Activated naive CD8-positive, alpha-beta T cell treated with anti-CD3 and anti-CD28 coated beads, Interleukin-2, amount 10 ng/mL, durations not matched to agents 7 days and 5 days (primary cell): Measurements from ENCODE around the gene ARNT2. TPM values are rescaled to one million over a fixed set of nuclear protein-coding genes. Genes with fewer than 3 reads are reported as not detected.

Experiments used
- ATAC-seq: fragments of 150-1000 bp; cut with Tn5 transposase; one replicate; pipeline ENCODE4 v1.10.0; 2021; ENCODE audit warnings: low read depth, moderate library complexity
- POLR2A ChIA-PET: fragments of 350-600 bp; sonication (Branson Sonifier 250); formaldehyde crosslinking; loops from one replicate; lab custom pipeline; 2021; ENCODE audit warnings: antibody characterized with exemption; lab: Charles Lee
- DNase-seq: peaks from one replicate; pipeline ENCODE4 v3.0.0; 2021
- H3K27ac Mint-ChIP-seq: one replicate; pipeline ENCODE4 v1.8.0; 2022; ENCODE audit warnings: mild to moderate bottlenecking, mixed read lengths
- H3K27me3 Mint-ChIP-seq: one replicate; pipeline ENCODE4 v1.8.0; 2022; ENCODE audit warnings: mild to moderate bottlenecking, moderate library complexity, mixed read lengths
- H3K36me3 Mint-ChIP-seq: one replicate; pipeline ENCODE4 v1.8.0; 2021; ENCODE audit warnings: mild to moderate bottlenecking, mixed read lengths
- H3K4me1 Mint-ChIP-seq: one replicate; pipeline ENCODE4 v1.8.0; 2021; ENCODE audit warnings: mixed read lengths
- H3K4me3 Mint-ChIP-seq: one replicate; pipeline ENCODE4 v1.8.0; 2022; ENCODE audit warnings: mild to moderate bottlenecking, moderate library complexity, mixed read lengths
- H3K9me3 Mint-ChIP-seq: one replicate; pipeline ENCODE4 v1.8.0; 2021; ENCODE audit warnings: mixed read lengths
- total RNA-seq, 2 experiments: library from RNA; stranded (reverse); gene quantifications; one replicate each; pipeline ENCODE4 v1.2.3, GENCODE V29; 2021

The ARNT2 gene
- total RNA-seq, 2 experiments from 2014 or later = not detected

GRCh38 chr15:80440024-80440423 is 35.8 kb downstream of the ARNT2 start:
- no peak overlapping the region for H3K4me3 Mint-ChIP-seq
- no peaks in the 10 kb centered on the region for H3K4me1 Mint-ChIP-seq
- ATAC-seq = no peak
- no peaks in the 10 kb centered on the region for H3K9me3 Mint-ChIP-seq
- no peak for DNase-seq
- no peak overlapping the region for H3K27ac Mint-ChIP-seq
- peaks cover 5% of the 10 kb centered on the region for H3K27me3 Mint-ChIP-seq
- no peaks in the 10 kb centered on the region for H3K36me3 Mint-ChIP-seq
- POLR2A ChIA-PET = no interaction called here

DNA sequence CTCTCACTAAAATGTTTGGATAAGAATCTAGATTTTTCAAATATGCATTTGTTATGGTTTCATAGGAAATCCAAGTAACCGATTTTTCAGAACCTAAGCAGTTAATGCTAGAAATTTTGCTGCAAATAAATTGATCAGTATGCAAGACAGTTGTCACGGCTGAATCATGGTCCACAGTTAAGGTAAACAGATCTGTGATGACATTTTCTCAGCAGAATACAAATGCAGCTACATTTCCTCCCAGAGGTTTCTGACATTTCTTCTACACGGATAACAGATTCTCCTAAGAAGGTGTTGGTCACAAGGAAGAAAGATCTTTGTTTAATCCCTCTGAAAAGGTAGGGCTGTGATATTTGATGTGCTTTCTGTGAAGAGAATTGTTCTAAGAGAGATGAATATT is 36.9 kb downstream of the ARNT2 start:
- Mint-ChIP-seq H3K27ac (no peak overlapping the region), H3K9me3 (no peaks in the 10 kb centered on the region), H3K27me3 (peaks cover 5% of the 10 kb centered on the region), H3K4me3 (no peak overlapping the region), H3K4me1 (no peaks in the 10 kb centered on the region), H3K36me3 (no peaks in the 10 kb centered on the region)
- POLR2A ChIA-PET = no interaction called here
- ATAC-seq (no peak), DNase-seq (no peak)

DNA sequence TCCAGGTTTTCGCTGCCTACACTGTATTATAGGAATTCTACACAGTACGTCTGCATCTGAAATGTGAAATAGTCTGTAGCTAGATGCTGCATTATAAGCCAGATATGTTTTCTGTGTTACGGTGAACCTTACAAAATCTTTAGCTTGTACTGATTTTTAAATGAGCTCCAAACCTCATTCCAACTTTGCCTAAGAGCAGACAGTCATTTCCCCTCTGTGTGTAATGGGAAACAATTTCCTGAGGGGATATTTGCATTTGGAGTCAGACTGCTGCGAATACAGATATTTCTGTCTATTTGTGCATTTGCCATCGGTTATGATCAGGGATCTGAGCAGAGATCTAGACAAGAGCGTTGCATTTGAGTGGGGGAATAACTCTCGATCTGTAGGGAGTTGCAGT is 37.5 kb downstream of the ARNT2 start:
- POLR2A ChIA-PET = no interaction called here
- Mint-ChIP-seq H3K9me3 (no peaks in the 10 kb centered on the region), H3K27ac (no peak overlapping the region), H3K4me3 (no peak overlapping the region), H3K36me3 (no peaks in the 10 kb centered on the region), H3K27me3 (peaks cover 5% of the 10 kb centered on the region), H3K4me1 (no peaks in the 10 kb centered on the region)
- ATAC-seq (no peak), DNase-seq (no peak)

- POLR2A ChIA-PET = no interaction called here
- Mint-ChIP-seq H3K4me3 (no peak overlapping the region), H3K9me3 (no peaks in the 10 kb centered on the region), H3K27me3 (peaks cover 7% of the 10 kb centered on the region), H3K27ac (no peak overlapping the region), H3K36me3 (no peaks in the 10 kb centered on the region), H3K4me1 (no peaks in the 10 kb centered on the region)
- no peak for ATAC-seq
- DNase-seq = no peak
These were observed 38.7 kb downstream of the ARNT2 start for GRCh38 chr15:80442728-80443403.

GRCh38 chr15:80444680-80445251 is 40.6 kb downstream of the ARNT2 start:
- H3K27me3 Mint-ChIP-seq = peaks cover 7% of the 10 kb centered on the region
- POLR2A ChIA-PET = no interaction called here
- H3K36me3 Mint-ChIP-seq = no peaks in the 10 kb centered on the region

DNA sequence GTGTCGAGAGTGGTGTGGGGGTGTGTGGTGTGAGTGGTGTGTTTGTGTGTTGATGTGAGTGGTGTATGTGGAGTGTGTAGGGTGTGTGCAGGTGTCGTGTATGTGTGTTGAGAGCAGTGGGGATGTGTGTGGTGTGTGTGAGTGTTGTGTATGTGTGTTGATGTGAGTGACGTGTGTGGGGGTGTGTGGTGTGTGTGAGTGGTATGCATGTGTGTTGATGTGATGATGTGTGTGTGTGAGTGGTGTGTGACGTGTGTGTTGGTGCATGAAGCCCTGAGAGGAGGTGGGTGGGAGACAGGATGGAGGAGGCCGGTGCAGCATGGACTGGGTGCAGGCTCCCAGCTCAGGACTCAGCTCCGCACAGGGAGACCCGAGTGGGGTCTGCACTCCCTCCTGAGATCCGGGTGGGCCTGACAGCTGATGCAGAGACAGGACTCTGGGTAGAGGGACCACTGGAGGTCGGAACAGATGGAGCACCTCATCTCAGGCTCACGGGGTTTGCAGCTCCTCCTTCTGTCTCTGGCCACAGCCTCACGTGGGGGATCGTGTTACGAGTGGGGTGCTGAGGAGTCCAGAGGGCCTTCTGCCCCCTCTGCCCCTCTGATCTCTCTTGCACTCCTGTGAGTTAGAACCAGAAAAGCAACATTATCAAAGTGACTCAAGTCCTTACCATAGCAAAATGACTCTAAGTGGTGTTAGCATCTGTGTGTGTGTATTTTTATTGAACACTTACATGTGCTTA is 41.3 kb downstream of the ARNT2 start:
- DNase-seq (no peak), ATAC-seq (no peak)
- no peak overlapping the region for H3K27ac Mint-ChIP-seq
- no peaks in the 10 kb centered on the region for H3K9me3 Mint-ChIP-seq
- H3K4me1 Mint-ChIP-seq = no peaks in the 10 kb centered on the region
- POLR2A ChIA-PET = no interaction called here
- no peaks in the 10 kb centered on the region for H3K36me3 Mint-ChIP-seq
- H3K27me3 Mint-ChIP-seq = peaks cover 7% of the 10 kb centered on the region
- H3K4me3 Mint-ChIP-seq = no peak overlapping the region

More at GRCh38 chr15:80444680-80445251, 40.6 kb downstream of the ARNT2 start:
- H3K4me3 Mint-ChIP-seq = no peak overlapping the region
- no peak for ATAC-seq
- no peaks in the 10 kb centered on the region for H3K4me1 Mint-ChIP-seq
- no peak for DNase-seq
- H3K9me3 Mint-ChIP-seq = no peaks in the 10 kb centered on the region
- H3K27ac Mint-ChIP-seq = no peak overlapping the region

- POLR2A ChIA-PET = interaction anchor here (0.6 kb wide), 1 partner anchor 1776 kb away, joined by 3 read pairs; no protein-coding TSS in a partner anchor
- no peak for ATAC-seq
- H3K36me3 Mint-ChIP-seq = no peaks in the 10 kb centered on the region
- no peak overlapping the region for H3K27ac Mint-ChIP-seq
- H3K9me3 Mint-ChIP-seq = no peaks in the 10 kb centered on the region
- DNase-seq = no peak
- peaks cover 5% of the 10 kb centered on the region for H3K27me3 Mint-ChIP-seq
- no peak overlapping the region for H3K4me3 Mint-ChIP-seq
- H3K4me1 Mint-ChIP-seq = no peaks in the 10 kb centered on the region
These were observed 42.9 kb downstream of the ARNT2 start for GRCh38 chr15:80447077-80447476.

DNA sequence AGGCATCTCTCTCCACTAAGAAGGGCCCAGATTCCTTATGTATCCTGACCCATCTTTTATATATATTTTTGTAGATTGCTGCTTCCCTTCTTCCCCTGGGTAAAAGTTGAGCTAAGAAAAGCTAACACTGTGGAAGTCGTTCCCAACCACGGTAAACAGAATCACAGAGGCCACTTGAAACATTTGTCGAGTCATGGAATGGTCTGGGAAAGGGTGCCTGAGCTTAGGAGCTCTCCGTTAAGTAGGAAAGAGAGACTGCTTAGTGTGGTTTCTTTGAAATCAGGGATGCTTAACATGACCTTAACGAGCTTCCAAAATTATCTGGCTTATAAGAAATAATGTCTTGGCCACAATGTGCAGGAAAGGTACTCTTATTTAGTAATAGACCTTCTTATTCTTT is 45.6 kb downstream of the ARNT2 start:
- Mint-ChIP-seq H3K27ac (no peak overlapping the region), H3K36me3 (no peaks in the 10 kb centered on the region), H3K4me1 (no peaks in the 10 kb centered on the region), H3K27me3 (peaks cover 6% of the 10 kb centered on the region), H3K9me3 (no peaks in the 10 kb centered on the region), H3K4me3 (no peak overlapping the region)
- DNase-seq (no peak), ATAC-seq (no peak)
- POLR2A ChIA-PET = no interaction called here

DNA sequence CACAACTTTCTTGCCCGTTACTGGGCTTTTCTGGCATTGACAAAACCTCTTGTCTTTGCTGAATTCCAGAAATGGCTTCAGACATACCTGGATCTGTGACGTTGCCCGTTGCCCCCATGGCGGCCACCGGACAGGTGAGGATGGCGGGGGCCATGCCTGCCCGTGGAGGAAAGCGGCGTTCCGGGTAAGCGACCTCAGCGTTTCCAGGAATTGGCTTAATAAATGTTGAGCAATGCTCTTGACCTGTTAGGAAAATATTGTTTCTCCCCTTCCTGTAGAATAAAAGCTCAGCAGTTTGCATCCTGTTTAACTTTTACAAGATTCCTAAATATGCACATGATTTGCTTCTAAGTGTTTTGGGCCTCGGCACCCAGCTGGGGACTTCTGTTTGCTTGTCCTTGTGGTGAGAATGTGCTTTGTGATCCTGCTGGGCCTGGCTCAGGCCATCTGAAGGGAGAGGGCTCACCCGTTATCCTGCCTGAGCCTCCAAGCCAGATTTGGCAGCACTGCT is 46.7 kb downstream of the ARNT2 start:
- H3K4me1 Mint-ChIP-seq = no peaks in the 10 kb centered on the region
- ATAC-seq (no peak), DNase-seq (no peak)
- no peak overlapping the region for H3K27ac Mint-ChIP-seq
- no peaks in the 10 kb centered on the region for H3K36me3 Mint-ChIP-seq
- H3K9me3 Mint-ChIP-seq = no peaks in the 10 kb centered on the region
- POLR2A ChIA-PET = no interaction called here
- H3K27me3 Mint-ChIP-seq = peaks cover 6% of the 10 kb centered on the region
- no peak overlapping the region for H3K4me3 Mint-ChIP-seq

GRCh38 chr15:80452166-80452565 is 48.0 kb downstream of the ARNT2 start:
- Mint-ChIP-seq H3K27ac (no peak overlapping the region), H3K9me3 (no peaks in the 10 kb centered on the region), H3K36me3 (no peaks in the 10 kb centered on the region), H3K4me3 (no peak overlapping the region), H3K4me1 (no peaks in the 10 kb centered on the region), H3K27me3 (peaks cover 6% of the 10 kb centered on the region)
- ATAC-seq (no peak), DNase-seq (no peak)
- POLR2A ChIA-PET = no interaction called here

DNA sequence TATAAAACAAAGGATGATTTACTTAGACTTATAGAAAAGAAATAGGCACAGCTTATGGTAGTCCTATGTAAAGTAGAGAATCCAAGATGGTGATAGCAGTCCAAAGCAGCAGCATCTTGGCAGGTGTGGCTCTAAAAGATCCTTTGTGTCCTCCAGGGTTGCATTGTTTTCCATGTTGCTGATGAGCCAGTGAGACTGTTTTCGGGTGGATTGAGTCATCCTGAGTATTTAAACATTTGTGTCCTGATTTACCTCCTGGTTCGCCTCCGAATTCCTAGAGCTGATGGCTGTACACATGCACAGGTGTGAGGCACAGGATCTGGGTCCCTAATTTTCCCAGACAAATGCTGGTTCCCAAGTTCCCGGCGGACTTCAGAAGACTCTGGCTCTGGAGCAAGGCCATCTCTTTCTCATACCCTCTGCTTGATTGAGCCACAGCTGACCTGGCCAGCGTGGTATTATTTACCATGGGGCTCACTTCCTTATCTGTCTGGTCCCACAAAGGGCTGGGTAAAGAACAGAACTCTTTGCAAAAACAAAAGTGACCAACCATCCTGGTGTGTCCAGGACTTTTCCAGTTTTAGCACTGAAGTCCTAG is 51.0 kb downstream of the ARNT2 start:
- DNase-seq = no peak
- peaks cover 7% of the 10 kb centered on the region for H3K27me3 Mint-ChIP-seq
- POLR2A ChIA-PET = no interaction called here
- H3K4me1 Mint-ChIP-seq = no peaks in the 10 kb centered on the region
- no peak overlapping the region for H3K27ac Mint-ChIP-seq
- no peaks in the 10 kb centered on the region for H3K9me3 Mint-ChIP-seq
- H3K36me3 Mint-ChIP-seq = no peaks in the 10 kb centered on the region
- no peak for ATAC-seq
- H3K4me3 Mint-ChIP-seq = no peak overlapping the region

- H3K36me3 Mint-ChIP-seq = no peaks in the 10 kb centered on the region
- no peaks in the 10 kb centered on the region for H3K9me3 Mint-ChIP-seq
- H3K4me3 Mint-ChIP-seq = no peak overlapping the region
- DNase-seq (peak; percentile 49), ATAC-seq (peak; percentile 61)
- POLR2A ChIA-PET = no interaction called here
- no peaks in the 10 kb centered on the region for H3K4me1 Mint-ChIP-seq
- peaks cover 7% of the 10 kb centered on the region for H3K27me3 Mint-ChIP-seq
- H3K27ac Mint-ChIP-seq = no peak overlapping the region
These were observed 51.7 kb downstream of the ARNT2 start for GRCh38 chr15:80455668-80456442.
